ENCODE data around the gene C6orf47.

DNA sequence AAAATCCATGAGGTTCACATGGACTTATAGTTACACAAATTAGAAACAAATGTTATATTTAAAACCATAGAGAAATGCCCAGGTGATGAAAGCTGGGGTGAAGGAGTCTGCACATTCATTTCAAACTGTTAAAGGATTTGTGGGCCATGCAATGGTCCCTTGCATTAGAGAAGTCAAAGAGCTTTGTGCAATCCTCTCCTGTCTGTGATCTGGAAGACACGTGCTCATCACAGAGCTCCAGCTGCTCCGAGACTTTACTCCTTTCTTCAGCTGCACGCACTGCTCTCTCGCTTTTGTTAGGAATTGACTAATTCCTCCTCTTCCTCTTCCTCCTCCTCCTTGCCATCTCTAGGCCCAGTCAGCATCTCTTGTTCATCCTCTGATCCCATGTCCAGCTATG, 49.6 kb downstream of the C6orf47 start:
- TF ChIP-seq, protein P1, sequence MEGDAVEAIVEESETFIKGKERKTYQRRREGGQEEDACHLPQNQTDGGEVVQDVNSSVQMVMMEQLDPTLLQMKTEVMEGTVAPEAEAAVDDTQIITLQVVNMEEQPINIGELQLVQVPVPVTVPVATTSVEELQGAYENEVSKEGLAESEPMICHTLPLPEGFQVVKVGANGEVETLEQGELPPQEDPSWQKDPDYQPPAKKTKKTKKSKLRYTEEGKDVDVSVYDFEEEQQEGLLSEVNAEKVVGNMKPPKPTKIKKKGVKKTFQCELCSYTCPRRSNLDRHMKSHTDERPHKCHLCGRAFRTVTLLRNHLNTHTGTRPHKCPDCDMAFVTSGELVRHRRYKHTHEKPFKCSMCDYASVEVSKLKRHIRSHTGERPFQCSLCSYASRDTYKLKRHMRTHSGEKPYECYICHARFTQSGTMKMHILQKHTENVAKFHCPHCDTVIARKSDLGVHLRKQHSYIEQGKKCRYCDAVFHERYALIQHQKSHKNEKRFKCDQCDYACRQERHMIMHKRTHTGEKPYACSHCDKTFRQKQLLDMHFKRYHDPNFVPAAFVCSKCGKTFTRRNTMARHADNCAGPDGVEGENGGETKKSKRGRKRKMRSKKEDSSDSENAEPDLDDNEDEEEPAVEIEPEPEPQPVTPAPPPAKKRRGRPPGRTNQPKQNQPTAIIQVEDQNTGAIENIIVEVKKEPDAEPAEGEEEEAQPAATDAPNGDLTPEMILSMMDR (conservative IDR thresholded peaks at IDR 0.05 in 1 of 2, IDR thresholded peaks at IDR 0.05 in 1 of 2; ENCODE audit: extremely low read depth in 1 of 2, insufficient read depth in 1 of 2, low read depth in 1 of 2, low read length in 2 of 2) = no peak
- no peak for TF ChIP-seq EZH2 (IDR thresholded peaks at IDR 0.05; ENCODE audit: borderline replicate concordance, low read length)
